Endometrial microvascular endothelial cells (primary cell): Measurements from ENCODE around the gene ZNF417. TPM values are rescaled to one million over a fixed set of nuclear protein-coding genes. Genes with fewer than 3 reads are reported as not detected.
"Not testable (repeated sequence)": the region's sequence is repeated elsewhere in the genome, so short reads cannot be mapped to it uniquely, and the experiment has no call there.

Source experiments
- in situ Hi-C: cut with HindIII; loops from 2 replicates; pipeline ENCODE4 v1.10.0; 2017; ENCODE audit warnings: low sequenced_read_pairs, low pct_unique_long_range_greater_than_20kb; ENCODE audit errors: inconsistent ontology term
- total RNA-seq: library from RNA; depleted of rRNA; stranded (reverse); fragments of >200 nt; gene quantifications from one replicate; pipeline ENCODE4 v1.2.3, GENCODE V29; 2015; ENCODE audit errors: inconsistent ontology term

ZNF417 gene
- total RNA-seq, 1 donor from 2014 or later = 4.8 TPM

- in situ Hi-C loops = no loop called here
These were observed 27.7 kb downstream of the ZNF417 start, which contains the start of gene ZNF814 for GRCh38 chr19:57888560-57889231. TSS of gene ZNF814 (minus strand) at chr19:57889037. CDS start at chr19:57888802, 235 bp downstream.

- in situ Hi-C loops = no loop called here
These were observed 28.3 kb downstream of the ZNF417 start for GRCh38 chr19:57888107-57888559.

- in situ Hi-C loops = no loop called here
These were observed 29.0 kb downstream of the ZNF417 start for GRCh38 chr19:57887195-57887941.

GRCh38 chr19:57886046-57886445 lies 30.3 kb downstream of the ZNF417 start:
- in situ Hi-C loops = no loop called here

- in situ Hi-C loops = not testable (repeated sequence)
These were observed 42.3 kb downstream of the ZNF417 start for GRCh38 chr19:57873883-57874799.

GRCh38 chr19:57872450-57872849 lies 43.9 kb downstream of the ZNF417 start:
- in situ Hi-C loops = no loop called here

GRCh38 chr19:57870225-57870624 lies 46.2 kb downstream of the ZNF417 start:
- in situ Hi-C loops = no loop called here

GRCh38 chr19:57869655-57870054 lies 46.7 kb downstream of the ZNF417 start:
- in situ Hi-C loops = not testable (repeated sequence)

- in situ Hi-C loops = no loop called here
These were observed 48.4 kb downstream of the ZNF417 start for GRCh38 chr19:57867868-57868492.

Other genes starting within 250 kb of the ZNF417 start
- gene ZSCAN4, start 247.7 kb downstream of the ZNF417 start, total RNA-seq = not detected
- 5.1 TPM for gene ZNF551, start 234.6 kb downstream of the ZNF417 start, total RNA-seq
- under 0.01 TPM for gene ZNF154, start 207.4 kb downstream of the ZNF417 start, total RNA-seq
- gene ZNF671, start 189.0 kb downstream of the ZNF417 start, total RNA-seq = 4.1 TPM
- gene ZNF776, start 169.8 kb downstream of the ZNF417 start, total RNA-seq = 6.3 TPM
- gene ZNF586, start 146.9 kb downstream of the ZNF417 start, total RNA-seq = 11.5 TPM
- 3.4 TPM for gene ZNF552, start 101.7 kb downstream of the ZNF417 start, total RNA-seq
- 7.4 TPM for gene ZNF587B, start 86.3 kb downstream of the ZNF417 start, total RNA-seq
- gene ZNF587, start 66.7 kb downstream of the ZNF417 start, total RNA-seq = 35.4 TPM
- gene ZNF814, start 27.6 kb downstream of the ZNF417 start, total RNA-seq = 1.7 TPM
- under 0.01 TPM for gene ZNF418, start 18.8 kb upstream of the ZNF417 start, total RNA-seq
- gene ZNF256, start 31.1 kb upstream of the ZNF417 start, total RNA-seq = 0.84 TPM
- not detected for gene C19orf18, start 57.9 kb upstream of the ZNF417 start, total RNA-seq
- gene ZNF606, start 86.2 kb upstream of the ZNF417 start, total RNA-seq = 11.5 TPM
- not detected for gene ZSCAN1, start 117.4 kb upstream of the ZNF417 start, total RNA-seq
- gene ZNF135, start 142.7 kb upstream of the ZNF417 start, total RNA-seq = not detected
- 4.8 TPM for gene ZSCAN18, start 181.6 kb upstream of the ZNF417 start, total RNA-seq
- gene ZNF329, start 234.2 kb upstream of the ZNF417 start, total RNA-seq = 7.2 TPM